Mucosa of rectum (tissue), 2 donors: ENCODE results near the gene PRKCSH.
"Not testable (repeated sequence)": the region's sequence is repeated elsewhere in the genome, so short reads cannot be mapped to it uniquely, and the experiment has no call there.

Experiments used
- H3K27ac ChIP-seq, 2 donors: one replicate each; pipeline ENCODE4 v1.7.0; 2013; ENCODE audit warnings: inconsistent platforms in 2 of 2, low read depth in 2 of 2, low read length in 2 of 2
- H3K27me3 ChIP-seq, 2 donors: one replicate each; pipeline ENCODE4 v1.7.0; 2013; ENCODE audit warnings: low read length in 2 of 2; ENCODE audit not compliant: control insufficient read depth in 2 of 2, insufficient read depth in 2 of 2
- H3K36me3 ChIP-seq, 2 donors: one replicate each; pipeline ENCODE4 v1.7.0; 2013; ENCODE audit warnings: low read length in 2 of 2; ENCODE audit not compliant: control insufficient read depth in 2 of 2, insufficient read depth in 2 of 2
- H3K4me1 ChIP-seq, 2 donors: one replicate each; pipeline ENCODE4 v1.7.0; 2013; ENCODE audit warnings: low read length in 2 of 2, mild to moderate bottlenecking in 1 of 2; ENCODE audit not compliant: control insufficient read depth in 2 of 2, insufficient read depth in 2 of 2
- H3K4me3 ChIP-seq, 2 donors: one replicate each; pipeline ENCODE4 v1.7.0; 2013; ENCODE audit warnings: low read length in 2 of 2
- H3K9ac ChIP-seq, 2 donors: one replicate each; pipeline ENCODE4 v1.7.0; 2013; ENCODE audit warnings: low read length in 2 of 2, low read depth in 1 of 2, mild to moderate bottlenecking in 1 of 2
- H3K9me3 ChIP-seq, 2 donors: one replicate each; pipeline ENCODE4 v1.7.0; 2013; ENCODE audit warnings: low read length in 2 of 2; ENCODE audit not compliant: control insufficient read depth in 2 of 2
- donor health status: healthy.
- donor health status: Normal muscosa, but diverticular disease.

PRKCSH gene

GRCh38 chr19:11458236-11458900 is 22.9 kb downstream of the PRKCSH start:
- no peaks in the 10 kb centered on the region for H3K4me1 ChIP-seq
- H3K4me3 ChIP-seq: no peak overlapping the region
- no peaks in the 10 kb centered on the region for H3K9me3 ChIP-seq
- no peaks in the 10 kb centered on the region for H3K36me3 ChIP-seq
- no peak overlapping the region for H3K9ac ChIP-seq
- H3K27ac ChIP-seq: no peak overlapping the region
- H3K27me3 ChIP-seq: peaks cover 0 to 1% of the 10 kb centered on the region in 2 donors

DNA sequence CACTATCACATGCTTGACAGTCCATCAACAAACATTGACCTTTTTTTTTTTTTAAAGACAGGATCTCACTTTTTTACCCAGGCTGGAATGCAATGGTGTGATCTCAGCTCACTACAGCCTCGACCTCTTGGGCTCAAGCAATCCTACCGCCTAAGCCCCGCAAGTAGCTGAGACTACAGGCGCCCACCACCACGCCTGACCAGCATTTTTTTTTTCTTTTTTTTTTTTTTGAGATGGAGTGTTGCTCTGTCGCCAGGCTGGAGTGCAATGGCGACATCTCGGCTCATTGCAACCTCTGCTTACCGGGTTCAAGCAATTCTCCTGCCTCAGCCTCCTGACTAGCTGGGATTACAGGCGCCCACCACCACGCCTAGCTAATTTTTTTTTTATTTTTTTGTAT is 23.5 kb downstream of the PRKCSH start:
- not testable (repeated sequence) for H3K9ac ChIP-seq, H3K27ac ChIP-seq

GRCh38 chr19:11460207-11460606 is 24.8 kb downstream of the PRKCSH start:
- Histone ChIP-seq H3K27ac (no peak overlapping the region), H3K9ac (no peak overlapping the region), H3K9me3 (no peaks in the 10 kb centered on the region), H3K4me1 (no peaks in the 10 kb centered on the region), H3K27me3 (peaks cover 2 to 4% of the 10 kb centered on the region in 2 donors), H3K4me3 (no peak overlapping the region), H3K36me3 (no peaks in the 10 kb centered on the region)

More for the DNA sequence above, 23.5 kb downstream of the PRKCSH start:
- not testable (repeated sequence) for H3K4me1 ChIP-seq, H3K36me3 ChIP-seq, H3K27me3 ChIP-seq, H3K4me3 ChIP-seq, H3K9me3 ChIP-seq

DNA sequence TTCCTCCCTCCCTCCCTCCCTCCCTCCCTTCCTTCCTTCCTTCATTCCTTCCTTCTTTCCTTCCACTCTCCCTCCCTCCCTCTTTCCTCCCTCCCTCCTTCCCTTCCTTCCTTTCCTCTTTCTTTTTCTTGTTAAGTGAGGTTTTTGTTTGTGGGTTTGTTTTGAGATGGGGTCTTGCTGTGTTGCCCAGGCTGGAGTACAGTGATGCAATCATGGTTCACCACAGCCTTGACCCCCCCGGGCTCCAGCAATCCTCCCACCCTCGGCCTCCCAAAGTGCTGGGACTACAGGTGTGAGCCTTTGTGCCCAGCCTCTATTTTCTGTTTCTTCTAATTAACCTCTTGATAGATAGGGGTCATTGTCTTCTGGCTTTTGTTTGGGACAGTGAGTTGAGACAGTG is 26.0 kb downstream of the PRKCSH start:
- no peaks in the 10 kb centered on the region for H3K36me3 ChIP-seq
- no peak overlapping the region for H3K9ac ChIP-seq
- H3K9me3 ChIP-seq: no peaks in the 10 kb centered on the region
- no peak overlapping the region for H3K27ac ChIP-seq
- H3K4me1 ChIP-seq: no peaks in the 10 kb centered on the region
- H3K4me3 ChIP-seq: no peak overlapping the region
- peaks cover 2 to 4% of the 10 kb centered on the region in 2 donors for H3K27me3 ChIP-seq

GRCh38 chr19:11463391-11463790 is 28.0 kb downstream of the PRKCSH start:
- Histone ChIP-seq H3K36me3 (no peaks in the 10 kb centered on the region), H3K4me3 (no peak overlapping the region), H3K4me1 (no peaks in the 10 kb centered on the region), H3K9me3 (no peaks in the 10 kb centered on the region), H3K9ac (no peak overlapping the region), H3K27ac (no peak overlapping the region), H3K27me3 (peaks cover 2 to 4% of the 10 kb centered on the region in 2 donors)

DNA sequence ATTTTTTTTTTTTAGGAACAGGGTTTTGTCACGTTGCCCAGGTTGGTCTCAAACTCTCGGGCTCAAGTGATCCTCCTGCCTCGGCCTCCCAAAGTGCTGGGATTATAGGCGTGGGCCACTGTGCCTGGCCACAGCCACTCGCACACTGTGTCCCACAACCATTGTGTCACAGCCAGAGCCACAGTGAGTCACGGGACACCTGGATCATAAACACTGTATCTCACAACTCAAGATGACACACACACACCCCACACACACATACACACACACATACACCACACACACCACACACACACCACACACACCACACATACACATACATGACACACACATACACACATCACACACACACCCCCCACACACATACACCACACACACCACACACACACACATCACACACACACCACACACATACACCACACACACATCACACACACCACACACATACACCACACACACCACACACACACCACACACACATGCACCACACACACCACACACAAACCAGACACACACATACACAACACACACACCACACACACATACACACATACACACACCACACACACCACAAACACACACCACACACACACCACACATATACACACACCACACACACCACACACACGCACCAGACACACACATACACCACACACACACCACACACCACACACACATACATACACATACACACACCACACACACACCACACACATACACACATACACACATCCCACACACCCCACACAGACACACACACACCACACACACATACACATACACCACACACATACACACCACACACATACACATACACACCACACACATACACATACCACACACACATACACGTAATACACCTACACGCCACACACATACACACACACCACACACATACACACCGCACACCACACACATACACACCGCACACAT is 29.2 kb downstream of the PRKCSH start:
- no peaks in the 10 kb centered on the region for H3K4me1 ChIP-seq
- no peak overlapping the region for H3K4me3 ChIP-seq
- no peak overlapping the region for H3K9ac ChIP-seq
- H3K27ac ChIP-seq: no peak overlapping the region
- no peaks in the 10 kb centered on the region for H3K9me3 ChIP-seq
- H3K36me3 ChIP-seq: no peaks in the 10 kb centered on the region
- peaks cover 2 to 4% of the 10 kb centered on the region in 2 donors for H3K27me3 ChIP-seq

DNA sequence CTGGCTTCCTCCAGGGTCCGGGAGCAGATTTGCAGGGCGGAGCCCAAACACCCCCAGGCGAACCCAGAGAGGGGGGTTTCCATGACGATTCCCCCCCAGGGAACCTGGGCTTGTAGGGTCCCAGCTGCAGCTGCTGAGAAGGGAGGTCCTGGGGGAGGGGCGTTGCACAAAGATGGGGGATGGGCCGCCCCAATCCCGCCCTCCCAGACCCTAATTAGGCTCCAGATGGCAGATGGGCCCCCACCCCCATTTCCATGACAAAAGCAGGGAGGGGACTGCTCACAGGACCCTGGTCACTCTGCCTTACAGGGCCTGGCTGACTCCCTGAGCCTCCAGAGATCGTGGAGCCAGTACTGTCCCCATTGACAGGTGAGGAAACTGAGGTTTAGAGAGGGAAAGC is 30.2 kb downstream of the PRKCSH start:
- Histone ChIP-seq H3K9ac (no peak overlapping the region), H3K4me3 (no peak overlapping the region), H3K4me1 (no peaks in the 10 kb centered on the region), H3K36me3 (no peaks in the 10 kb centered on the region), H3K27ac (no peak overlapping the region), H3K9me3 (no peaks in the 10 kb centered on the region), H3K27me3 (peaks cover 2 to 4% of the 10 kb centered on the region in 2 donors)

DNA sequence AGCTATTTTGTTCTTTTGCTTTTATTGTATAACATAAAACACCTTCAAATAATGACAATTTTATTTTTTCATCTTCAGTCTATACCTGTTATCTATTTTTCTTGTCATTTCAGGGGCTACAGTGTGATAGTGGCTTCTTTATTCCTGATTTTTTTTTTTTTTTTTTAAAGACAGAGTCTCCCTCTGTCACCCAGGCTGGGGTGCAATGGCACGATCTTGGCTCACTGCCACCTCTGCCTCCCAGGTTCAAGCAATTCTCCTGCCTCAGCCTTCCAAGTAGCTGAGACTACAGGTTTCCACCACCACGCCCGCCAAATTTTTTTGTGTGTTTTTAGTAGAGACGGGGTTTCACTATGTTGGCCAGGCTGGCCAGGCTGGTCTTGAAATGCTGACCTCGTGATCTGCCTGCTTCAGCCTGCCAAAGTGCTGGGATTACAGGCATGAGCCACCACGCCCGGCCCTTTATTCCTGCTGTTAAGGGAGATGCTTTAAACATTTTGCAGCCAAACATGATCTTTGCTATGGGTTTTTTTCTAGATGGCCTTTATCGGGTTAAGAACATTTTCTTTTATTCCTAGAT is 32.9 kb downstream of the PRKCSH start:
- H3K4me1 ChIP-seq, H3K27me3 ChIP-seq, H3K36me3 ChIP-seq, H3K4me3 ChIP-seq, H3K9ac ChIP-seq, H3K9me3 ChIP-seq, H3K27ac ChIP-seq: not testable (repeated sequence)

DNA sequence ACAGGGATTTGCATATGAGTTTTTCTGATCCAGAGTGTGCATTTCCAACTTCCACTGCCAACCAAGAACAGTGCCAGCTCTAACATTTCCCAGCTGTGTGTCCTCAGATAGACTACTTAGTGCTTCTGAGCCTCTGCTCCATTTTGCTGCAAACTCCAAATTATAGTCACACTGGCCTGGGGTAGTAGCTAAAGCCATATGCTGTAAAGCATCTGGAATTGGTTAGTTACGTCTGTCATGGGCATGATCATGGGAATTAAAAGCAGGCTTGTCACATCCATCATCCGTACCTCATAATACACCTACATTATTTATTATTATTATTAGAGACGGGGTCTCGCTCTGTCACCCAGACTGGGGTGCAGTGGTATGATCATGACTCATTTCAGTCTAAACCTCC is 38.3 kb downstream of the PRKCSH start:
- no peak overlapping the region for H3K4me3 ChIP-seq
- no peaks in the 10 kb centered on the region for H3K4me1 ChIP-seq
- H3K36me3 ChIP-seq: no peaks in the 10 kb centered on the region
- no peak overlapping the region for H3K27ac ChIP-seq
- H3K9me3 ChIP-seq: no peaks in the 10 kb centered on the region
- no peak overlapping the region for H3K9ac ChIP-seq
- H3K27me3 ChIP-seq: peaks cover 0 to 3% of the 10 kb centered on the region in 2 donors

GRCh38 chr19:11475343-11475742 is 39.9 kb downstream of the PRKCSH start:
- H3K4me3 ChIP-seq, H3K9me3 ChIP-seq, H3K27ac ChIP-seq, H3K27me3 ChIP-seq, H3K9ac ChIP-seq, H3K4me1 ChIP-seq, H3K36me3 ChIP-seq: not testable (repeated sequence)
